ENCODE data around the gene BIN2. TPM values are rescaled to one million over a fixed set of nuclear protein-coding genes. Genes with fewer than 3 reads are reported as not detected.

BIN2 gene
- total and polyA plus RNA-seq, 8 donors: 2.2 to 33.0 (median 4.2) TPM

GRCh38 chr12:51246254-51246853 lies 77.6 kb downstream of the BIN2 start:
- intact Hi-C loops (cut with DNase I; ENCODE audit: low total_unique reads): no loop called here
- no peaks in the 10 kb centered on the region for H3K27me3 ChIP-seq
- DNase-seq: peak in 1 of 2 donors; percentile 55
- H3K27ac ChIP-seq: peak overlapping the region; percentile 5 to 73 (median 37)
- H3K4me1 ChIP-seq: peaks cover 0 to 67% (median 33%) of the 10 kb centered on the region in 4 donors
- peaks cover 39 to 55% (median 51%) of the 10 kb centered on the region in 4 donors for H3K36me3 ChIP-seq
- H3K4me3 ChIP-seq: no peak overlapping the region
- no peaks in the 10 kb centered on the region for H3K9me3 ChIP-seq
- TF ChIP-seq POLR2AphosphoS5 (IDR thresholded peaks at IDR 0.05) (no peak), EP300 (IDR thresholded peaks at IDR 0.05) (no peak), POLR2A (IDR thresholded peaks at IDR 0.05) (no peak)
- TF ChIP-seq, protein P1, sequence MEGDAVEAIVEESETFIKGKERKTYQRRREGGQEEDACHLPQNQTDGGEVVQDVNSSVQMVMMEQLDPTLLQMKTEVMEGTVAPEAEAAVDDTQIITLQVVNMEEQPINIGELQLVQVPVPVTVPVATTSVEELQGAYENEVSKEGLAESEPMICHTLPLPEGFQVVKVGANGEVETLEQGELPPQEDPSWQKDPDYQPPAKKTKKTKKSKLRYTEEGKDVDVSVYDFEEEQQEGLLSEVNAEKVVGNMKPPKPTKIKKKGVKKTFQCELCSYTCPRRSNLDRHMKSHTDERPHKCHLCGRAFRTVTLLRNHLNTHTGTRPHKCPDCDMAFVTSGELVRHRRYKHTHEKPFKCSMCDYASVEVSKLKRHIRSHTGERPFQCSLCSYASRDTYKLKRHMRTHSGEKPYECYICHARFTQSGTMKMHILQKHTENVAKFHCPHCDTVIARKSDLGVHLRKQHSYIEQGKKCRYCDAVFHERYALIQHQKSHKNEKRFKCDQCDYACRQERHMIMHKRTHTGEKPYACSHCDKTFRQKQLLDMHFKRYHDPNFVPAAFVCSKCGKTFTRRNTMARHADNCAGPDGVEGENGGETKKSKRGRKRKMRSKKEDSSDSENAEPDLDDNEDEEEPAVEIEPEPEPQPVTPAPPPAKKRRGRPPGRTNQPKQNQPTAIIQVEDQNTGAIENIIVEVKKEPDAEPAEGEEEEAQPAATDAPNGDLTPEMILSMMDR (IDR thresholded peaks at IDR 0.05): no peak
- 13 to 39% (median 19%) methylated on average over 7 of the region's 7 CpGs for WGBS, 5 donors

DNA sequence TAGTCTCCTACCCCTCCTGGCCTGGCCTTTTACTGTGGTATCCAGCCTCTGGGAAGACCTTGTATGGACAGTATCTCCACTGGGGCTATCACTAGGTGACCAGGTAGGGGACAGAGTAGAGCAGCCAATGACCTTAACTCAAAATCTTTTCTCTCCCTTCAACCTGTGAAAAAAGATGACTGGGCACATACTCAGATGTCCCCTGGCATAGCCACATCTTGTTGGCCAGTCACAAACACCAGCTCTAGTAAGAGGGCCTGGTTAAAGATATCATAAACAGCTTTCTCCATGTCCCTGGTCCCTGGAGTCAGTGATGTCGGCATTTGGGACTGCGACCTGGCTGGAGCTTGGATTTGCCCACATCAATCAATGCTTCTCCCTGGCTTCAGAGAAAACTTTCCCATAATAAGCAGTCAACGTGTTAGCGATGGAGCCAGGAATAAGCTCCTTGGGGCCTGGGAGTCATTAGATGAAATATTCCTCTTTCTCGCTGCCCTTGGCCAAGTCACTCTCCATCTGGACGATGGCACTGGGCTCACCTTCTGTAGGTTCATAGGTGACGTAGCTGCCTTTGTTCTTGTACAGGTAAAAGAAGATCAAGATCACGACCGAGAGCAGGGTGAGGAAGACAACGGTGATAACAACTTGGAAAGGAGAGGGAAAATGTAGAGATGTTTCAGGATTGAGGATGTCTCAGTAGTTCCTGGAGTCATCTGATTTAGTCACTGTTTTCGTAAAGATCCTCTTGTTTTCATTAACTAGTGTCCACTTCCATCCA lies 78.3 kb downstream of the BIN2 start:
- WGBS, 5 donors: 84 to 89% (median 87%) methylated on average over 11 of the region's 11 CpGs
- Histone ChIP-seq H3K4me1 (peaks cover 7 to 74% (median 39%) of the 10 kb centered on the region in 4 donors), H3K9me3 (no peaks in the 10 kb centered on the region), H3K27ac (peak overlapping the region in 4 of 5 donors; percentile 33 to 73 (median 44)), H3K36me3 (peaks cover 46 to 58% (median 56%) of the 10 kb centered on the region in 4 donors), H3K27me3 (no peaks in the 10 kb centered on the region), H3K4me3 (no peak overlapping the region)
- intact Hi-C loops (cut with DNase I; ENCODE audit: low total_unique reads): no loop called here
- DNase-seq: no peak
- TF ChIP-seq POLR2AphosphoS5 (IDR thresholded peaks at IDR 0.05): no peak
- no peak for TF ChIP-seq POLR2A (IDR thresholded peaks at IDR 0.05)
- no peak for TF ChIP-seq EP300 (IDR thresholded peaks at IDR 0.05)
- TF ChIP-seq, protein P1 (IDR thresholded peaks at IDR 0.05): no peak

- no peak for DNase-seq
- no peak overlapping the region for H3K4me3 ChIP-seq
- H3K27me3 ChIP-seq: no peaks in the 10 kb centered on the region
- intact Hi-C loops (cut with DNase I; ENCODE audit: low total_unique reads): no loop called here
- WGBS, 5 donors: 62 to 95% (median 90%) methylated on average over 4 of the region's 4 CpGs
- H3K9me3 ChIP-seq: no peaks in the 10 kb centered on the region
- TF ChIP-seq, protein P1 (IDR thresholded peaks at IDR 0.05): no peak
- TF ChIP-seq EP300 (IDR thresholded peaks at IDR 0.05) (no peak), POLR2AphosphoS5 (IDR thresholded peaks at IDR 0.05) (peak in 1 of 3 donors; percentile 28)
- H3K27ac ChIP-seq: no peak overlapping the region
- peaks cover 20 to 85% (median 49%) of the 10 kb centered on the region in 4 donors for H3K4me1 ChIP-seq
- H3K36me3 ChIP-seq: peaks cover 51 to 63% (median 61%) of the 10 kb centered on the region in 4 donors
Observed at GRCh38 chr12:51244269-51244668, 79.7 kb downstream of the BIN2 start.

DNA sequence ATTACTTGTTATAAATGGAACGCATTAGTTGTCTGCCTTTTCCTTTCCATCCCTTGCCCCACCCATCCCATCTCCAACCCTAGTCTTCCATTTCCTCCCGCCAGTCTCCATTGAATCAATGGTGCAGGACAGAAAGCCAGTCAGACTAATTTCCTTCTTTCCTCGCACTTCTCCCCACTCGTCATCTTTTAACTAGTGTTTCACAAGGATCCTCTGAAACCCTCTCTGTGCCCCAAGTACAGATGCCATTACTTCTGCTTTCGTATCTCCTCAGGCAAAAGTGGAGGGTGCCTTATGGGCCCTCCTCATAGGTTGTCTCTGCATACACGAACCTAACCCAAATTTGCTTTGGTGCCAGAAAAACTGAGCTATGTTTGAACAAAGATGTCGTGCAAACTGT lies 81.1 kb downstream of the BIN2 start:
- no peak for DNase-seq
- 52 to 63% (median 58%) methylated on average over 7 of the region's 7 CpGs for WGBS, 5 donors
- Histone ChIP-seq H3K36me3 (peaks cover 51 to 63% (median 61%) of the 10 kb centered on the region in 4 donors), H3K4me3 (no peak overlapping the region), H3K9me3 (no peaks in the 10 kb centered on the region), H3K27me3 (no peaks in the 10 kb centered on the region), H3K4me1 (peaks cover 20 to 88% (median 53%) of the 10 kb centered on the region in 4 donors), H3K27ac (peak overlapping the region in 1 of 5 donors; percentile 44)
- TF ChIP-seq, protein P1 (IDR thresholded peaks at IDR 0.05): no peak
- TF ChIP-seq EP300 (IDR thresholded peaks at IDR 0.05) (no peak), POLR2A (IDR thresholded peaks at IDR 0.05) (no peak), POLR2AphosphoS5 (IDR thresholded peaks at IDR 0.05) (no peak)
- intact Hi-C loops (cut with DNase I; ENCODE audit: low total_unique reads): no loop called here

All from stomach (tissue), 9 donors.